ENCODE data around the gene RPL18A. TPM values are rescaled to one million over a fixed set of nuclear protein-coding genes. Genes with fewer than 3 reads are reported as not detected.

Gene RPL18A
- total and polyA plus RNA-seq, 2 of the 4 experiments (the other 2 are of a cell fraction) = 1,351 to 1,735 TPM

GRCh38 chr19:17908244-17908643 is 48.5 kb downstream of the RPL18A start:
- H3K14ac ChIP-seq (replicated peaks; ENCODE audit: low read depth, low read length) = no peak overlapping the region
- dilution Hi-C loops (cut with HindIII; ENCODE audit: low sequenced_read_pairs, unreplicated experiment) = no loop called here
- H2BK120ac ChIP-seq (ENCODE audit: low read depth, low read length) = no peak overlapping the region
- H3K36me3 ChIP-seq (ENCODE audit: control insufficient read depth, insufficient read depth, low read length) = no peaks in the 10 kb centered on the region
- H2BK20ac ChIP-seq (ENCODE audit: low read depth, low read length) = no peak overlapping the region
- H3K27ac ChIP-seq (ENCODE audit: insufficient read depth, low read length) = no peak overlapping the region
- no peak for DNase-seq
- no peak overlapping the region for H4K8ac ChIP-seq (ENCODE audit: low read depth in 2 of 2, low read length in 2 of 2)
- no peak overlapping the region for H4K5ac ChIP-seq (ENCODE audit: low read depth, low read length)
- H3K18ac ChIP-seq (ENCODE audit: low read depth, low read length) = no peak overlapping the region
- H3K27me3 ChIP-seq (ENCODE audit: control insufficient read depth, insufficient read depth, low read length) = peaks cover 4% of the 10 kb centered on the region; the same call in 1 of the 2 replicates
- no peak overlapping the region for H2AFZ ChIP-seq (replicated peaks; ENCODE audit: low read length, poor library complexity)
- no peak overlapping the region for H4K91ac ChIP-seq (ENCODE audit: insufficient read depth, low read depth, low read length)
- no peak overlapping the region for H3K9ac ChIP-seq (ENCODE audit: low read depth, low read length)
- no peak overlapping the region for H2AK9ac ChIP-seq (replicated peaks; ENCODE audit: low read depth, low read length, poor library complexity)
- CTCF ChIA-PET = interaction anchor here (0.7 kb wide), 1 partner anchor 30 kb away, joined by 3 read pairs; no protein-coding TSS in a partner anchor
- ATAC-seq (ENCODE audit: low read depth) = no peak
- no peak overlapping the region for H3K56ac ChIP-seq (ENCODE audit: extremely low read depth, insufficient read depth, low read length)
- peaks cover 7% of the 10 kb centered on the region for H3K9me3 ChIP-seq (ENCODE audit: control insufficient read depth, insufficient read depth, low read length)
- no peak overlapping the region for H3K4me3 ChIP-seq (ENCODE audit: insufficient read depth, low read depth, low read length)
- no peak overlapping the region for H2BK15ac ChIP-seq (ENCODE audit: low read depth, low read length)
- H3K79me1 ChIP-seq (ENCODE audit: low read depth in 1 of 2, low read length in 2 of 2) = no peaks in the 10 kb centered on the region
- H4K20me1 ChIP-seq (ENCODE audit: insufficient read depth, low read length) = no peaks in the 10 kb centered on the region
- intact Hi-C loops (cut with micrococcal nuclease) = no loop called here
- no peaks in the 10 kb centered on the region for H3K9me1 ChIP-seq (ENCODE audit: insufficient read depth, low read length)
- POLR2A ChIA-PET (ENCODE audit: unreplicated experiment) = no interaction called here
- in situ Hi-C loops (cut with MboI; ENCODE audit: low sequenced_read_pairs) = no loop called here
- no peak overlapping the region for H2BK5ac ChIP-seq (ENCODE audit: low read depth, low read length, poor library complexity, severe bottlenecking)
- no peak overlapping the region for H3K4ac ChIP-seq (ENCODE audit: low read depth, low read length)
- H3K4me1 ChIP-seq (ENCODE audit: control insufficient read depth, insufficient read depth, low read length) = no peaks in the 10 kb centered on the region
- TF ChIP-seq CTCF (conservative IDR thresholded peaks at IDR 0.05; ENCODE audit: low read depth, low read length) (no peak), MAZ (IDR thresholded peaks at IDR 0.05; ENCODE audit: borderline replicate concordance, low read depth, low read length) (no peak)
- WGBS, 2 experiments (ENCODE audit: extremely low coverage in 2 of 2, insufficient read length in 1 of 2) = no CpG with 5 or more reads among the region's 3 CpGs
- BruUV-seq (replicated peaks) = no TSS peak
- H3K4me2 ChIP-seq (ENCODE audit: low read depth, low read length) = no peak overlapping the region
- no peak overlapping the region for H2AK5ac ChIP-seq (ENCODE audit: low read depth, low read length)
- no peak overlapping the region for H3K23ac ChIP-seq (ENCODE audit: low read depth, low read length)
